GM21528 (cell line): Measurements from ENCODE around the gene CORO2A.
"Not testable (repeated sequence)": the region's sequence is repeated elsewhere in the genome, so short reads cannot be mapped to it uniquely, and the experiment has no call there.

Experiments
- ATAC-seq: cut with Tn5 transposase; IDR thresholded peaks from one replicate; pipeline ENCODE4 v1.9.1; 2021; ENCODE audit warnings: mild to moderate bottlenecking, moderate library complexity; ENCODE audit not compliant: unreplicated experiment, low FRiP score

The CORO2A gene

GRCh38 chr9:98174502-98174918, 17.9 kb downstream of the CORO2A start:
- ATAC-seq: not testable (repeated sequence)

GRCh38 chr9:98173181-98173580, 19.3 kb downstream of the CORO2A start:
- ATAC-seq: no peak

- no peak for ATAC-seq
Observed at GRCh38 chr9:98172604-98173003, 19.8 kb downstream of the CORO2A start.

- ATAC-seq: no peak
Observed at GRCh38 chr9:98171176-98171925, 21.1 kb downstream of the CORO2A start.

GRCh38 chr9:98168941-98169488, 23.4 kb downstream of the CORO2A start:
- ATAC-seq: peak; percentile 89

GRCh38 chr9:98168153-98168780, 24.2 kb downstream of the CORO2A start:
- ATAC-seq: no peak

- ATAC-seq: no peak
Observed at GRCh38 chr9:98164912-98165311, 27.5 kb downstream of the CORO2A start.

GRCh38 chr9:98162613-98163012, 29.8 kb downstream of the CORO2A start:
- no peak for ATAC-seq

- ATAC-seq: no peak
Observed at GRCh38 chr9:98161851-98162250, 30.6 kb downstream of the CORO2A start.

GRCh38 chr9:98159790-98160189, 32.6 kb downstream of the CORO2A start:
- no peak for ATAC-seq

GRCh38 chr9:98159301-98159700, 33.1 kb downstream of the CORO2A start:
- no peak for ATAC-seq

- ATAC-seq: no peak
Observed at GRCh38 chr9:98158071-98158831, 34.2 kb downstream of the CORO2A start.

- no peak for ATAC-seq
Observed at GRCh38 chr9:98157372-98157771, 35.1 kb downstream of the CORO2A start.

- ATAC-seq: no peak
Observed at GRCh38 chr9:98154678-98155077, 37.8 kb downstream of the CORO2A start.

- no peak for ATAC-seq
Observed at GRCh38 chr9:98152526-98152925, 39.9 kb downstream of the CORO2A start.

- ATAC-seq: no peak
Observed at GRCh38 chr9:98150721-98151120, 41.7 kb downstream of the CORO2A start.

GRCh38 chr9:98150164-98150563, 42.3 kb downstream of the CORO2A start:
- ATAC-seq: no peak

GRCh38 chr9:98149422-98149821, 43.0 kb downstream of the CORO2A start:
- no peak for ATAC-seq

- no peak for ATAC-seq
Observed at GRCh38 chr9:98148486-98148885, 44.0 kb downstream of the CORO2A start.

GRCh38 chr9:98147582-98147981, 44.9 kb downstream of the CORO2A start:
- no peak for ATAC-seq
